GM21717 (cell line): ENCODE results near the gene SOCS1.

Experiments used
- ATAC-seq: cut with Tn5 transposase; IDR thresholded peaks from one replicate; pipeline ENCODE4 v1.9.1; 2021; ENCODE audit warnings: mild to moderate bottlenecking, moderate library complexity; ENCODE audit not compliant: unreplicated experiment

Gene SOCS1

GRCh38 chr16:11289202-11289601 is 33.2 kb upstream of the SOCS1 start:
- ATAC-seq = no peak

GRCh38 chr16:11285842-11286241 is 29.8 kb upstream of the SOCS1 start:
- ATAC-seq = no peak

- no peak for ATAC-seq
Measured at GRCh38 chr16:11283820-11284248, 27.8 kb upstream of the SOCS1 start.

- no peak for ATAC-seq
Measured at GRCh38 chr16:11280616-11281522, 24.9 kb upstream of the SOCS1 start, which contains the start of gene PRM1. TSS of gene PRM1 (minus strand) at chr16:11281330. CDS start at chr16:11281238, 92 bp downstream.

- ATAC-seq = no peak
Measured at GRCh38 chr16:11278681-11279628, 23.0 kb upstream of the SOCS1 start.

- no peak for ATAC-seq
Measured at GRCh38 chr16:11277607-11278337, 21.8 kb upstream of the SOCS1 start.

GRCh38 chr16:11276896-11277593 is 21.0 kb upstream of the SOCS1 start:
- no peak for ATAC-seq

- ATAC-seq = no peak
Measured at GRCh38 chr16:11276143-11276895, 20.3 kb upstream of the SOCS1 start, which contains the start of gene PRM2. TSS of gene PRM2 (minus strand) at chr16:11276480. CDS start at chr16:11276370, 110 bp downstream.

GRCh38 chr16:11274964-11275363 is 19.0 kb upstream of the SOCS1 start:
- no peak for ATAC-seq

- no peak for ATAC-seq
Measured at GRCh38 chr16:11273721-11274324, 17.8 kb upstream of the SOCS1 start.

GRCh38 chr16:11272921-11273720 is 17.1 kb upstream of the SOCS1 start, which contains the start of gene PRM3:
TSS of gene PRM3 (minus strand) at chr16:11273629. CDS start at chr16:11273595, 34 bp downstream.
- no peak for ATAC-seq

GRCh38 chr16:11272484-11272883 is 16.5 kb upstream of the SOCS1 start:
- no peak for ATAC-seq

- no peak for ATAC-seq
Measured at GRCh38 chr16:11271610-11272009, 15.6 kb upstream of the SOCS1 start.

- ATAC-seq = no peak
Measured at GRCh38 chr16:11270602-11271162, 14.7 kb upstream of the SOCS1 start.

GRCh38 chr16:11268921-11269375 is 12.9 kb upstream of the SOCS1 start, which contains the start of gene TNP2:
TSS of gene TNP2 (minus strand) at chr16:11269325. CDS start at chr16:11269262, 63 bp downstream.
- ATAC-seq = no peak

GRCh38 chr16:11265124-11265523 is 9.1 kb upstream of the SOCS1 start:
- no peak for ATAC-seq

- ATAC-seq = no peak
Measured at GRCh38 chr16:11264155-11264832, 8.3 kb upstream of the SOCS1 start.
